Hypothalamus (tissue), 51 donors: ENCODE measurements around the gene RASGEF1C.
A peak's percentile ranks its signal among the peaks of the same experiment; 100 is the strongest.

Source experiments
- DNase-seq, 51 donors: peaks; one replicate each; lab custom pipeline; 2025; lab: John Stamatoyannopoulos, UW

RASGEF1C gene

DNA sequence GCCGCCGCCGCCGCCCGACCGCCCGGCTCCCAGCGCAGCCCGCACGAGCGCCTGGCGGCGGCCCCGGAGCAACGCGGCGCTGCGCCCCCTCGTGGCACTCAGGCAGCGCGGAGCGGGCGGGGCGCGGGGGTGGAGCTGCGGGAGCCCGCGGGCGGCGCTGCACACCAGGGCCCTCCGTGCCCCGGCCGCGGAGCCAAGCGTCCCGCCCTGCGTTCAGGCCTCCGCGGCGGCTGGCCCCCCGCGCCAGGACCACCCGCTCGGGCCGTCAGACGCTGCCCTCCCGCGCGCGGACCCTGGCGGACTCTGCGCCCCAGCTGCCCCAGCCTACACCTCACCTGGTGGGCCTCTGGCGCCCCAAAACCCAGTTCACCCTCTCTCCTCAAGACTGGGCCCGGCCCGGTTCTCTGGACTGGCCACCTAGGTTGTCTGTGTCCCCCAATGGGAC lies at the start of gene RASGEF1C:
Gene RASGEF1C, minus strand, starts transcription at position 75 of the 445 bp plus-strand sequence. CDS start 71,159 bp downstream, outside the sequence.
- DNase-seq: peak in 29 of 51 donors; percentile 13 to 84 (median 42)

DNA sequence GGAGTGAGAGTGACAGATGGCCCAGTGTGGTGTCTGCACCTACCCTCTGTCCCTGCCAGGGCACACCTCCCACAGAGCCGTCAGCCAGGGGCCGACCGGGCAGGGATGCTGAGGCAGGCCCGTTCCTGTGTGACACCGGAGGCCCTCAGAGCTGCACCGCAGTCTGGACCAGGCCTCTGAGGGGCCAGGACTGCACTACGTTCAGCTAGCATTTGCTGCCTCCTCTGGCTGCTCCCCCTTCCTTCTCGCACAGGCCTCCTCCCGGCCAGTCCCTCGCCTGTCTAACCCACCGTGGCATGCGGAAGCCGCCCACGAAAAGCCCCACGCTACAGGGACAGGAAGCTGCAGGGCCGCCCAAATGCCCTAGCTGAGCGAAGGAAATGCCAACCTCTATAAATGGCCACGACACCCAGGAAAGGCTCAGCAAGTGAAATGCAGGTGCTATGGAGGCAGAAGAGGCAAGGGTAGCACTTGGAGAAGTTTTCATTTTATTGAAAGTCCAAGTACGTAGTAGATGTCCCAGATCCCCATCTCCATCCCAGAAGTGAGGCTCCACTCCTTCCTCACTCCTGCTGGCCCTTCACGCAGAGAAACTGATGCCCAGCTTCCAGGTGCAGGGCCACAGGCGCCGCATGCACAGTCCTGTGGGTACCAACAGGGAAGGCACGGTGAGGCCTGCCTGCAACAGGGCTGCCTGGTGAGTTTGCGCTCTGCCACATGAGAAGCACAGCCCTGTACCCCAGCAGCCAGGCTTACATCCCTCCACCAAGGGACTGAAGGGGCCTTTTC lies 44.2 kb upstream of the RASGEF1C start:
- no peak for DNase-seq

DNA sequence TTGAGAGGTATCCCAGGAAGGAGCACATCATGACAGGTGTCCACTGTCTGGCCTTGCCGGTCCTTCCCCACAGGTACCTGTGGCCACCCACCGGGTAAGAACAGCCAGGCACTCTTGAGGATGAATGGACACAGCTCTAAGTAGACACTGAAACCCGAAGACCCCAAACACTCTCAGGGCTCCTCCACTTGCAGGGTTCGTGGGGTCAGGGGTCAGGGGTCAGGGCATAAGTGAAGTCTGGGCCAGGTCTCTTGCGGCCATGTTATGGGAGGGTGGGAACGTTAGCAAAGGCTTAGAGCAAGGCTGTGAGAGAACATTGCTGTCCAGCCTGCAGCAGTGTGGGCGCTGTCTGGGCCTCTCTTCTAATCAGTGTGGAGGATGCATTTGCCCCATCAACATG lies 42.9 kb upstream of the RASGEF1C start:
- no peak for DNase-seq

DNA sequence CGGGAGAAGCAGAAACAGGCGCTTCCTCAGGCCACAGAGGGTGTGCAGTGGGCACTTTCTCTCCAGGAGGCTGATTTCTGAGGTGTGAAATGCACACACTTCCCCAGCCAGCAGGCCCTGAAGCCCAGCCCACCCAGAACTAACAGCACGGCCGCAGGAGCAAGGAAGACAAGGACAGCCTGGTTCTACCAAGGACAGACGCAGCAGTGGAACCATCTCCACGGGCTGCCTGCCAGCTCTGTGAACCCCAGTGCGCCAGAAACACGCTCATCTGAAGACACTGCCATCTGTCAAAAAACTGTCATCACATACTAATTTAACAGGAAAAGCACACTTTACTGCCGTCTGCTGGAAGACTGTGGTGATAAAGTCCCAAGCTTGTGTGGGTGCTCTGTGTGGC lies 42.1 kb upstream of the RASGEF1C start:
- DNase-seq: no peak

DNA sequence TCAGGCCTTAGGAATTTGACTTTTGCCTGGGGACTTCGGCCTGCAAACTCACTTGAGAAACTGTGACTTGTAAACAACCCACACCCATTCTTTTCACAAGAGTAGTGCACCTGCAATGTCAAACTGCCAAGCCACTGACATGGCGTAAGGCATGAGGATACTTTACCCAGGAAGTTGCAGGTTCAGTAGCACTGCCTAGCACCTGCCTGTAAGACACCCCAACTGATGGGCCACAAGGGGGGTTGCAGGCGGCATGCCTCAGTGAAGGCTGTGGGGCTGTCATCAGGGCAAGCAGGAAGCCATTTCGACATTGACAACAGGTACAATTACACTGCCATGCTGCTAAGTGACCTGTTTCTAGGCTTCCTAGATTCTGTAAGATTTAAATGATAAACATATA lies 41.3 kb upstream of the RASGEF1C start:
- DNase-seq: no peak

DNA sequence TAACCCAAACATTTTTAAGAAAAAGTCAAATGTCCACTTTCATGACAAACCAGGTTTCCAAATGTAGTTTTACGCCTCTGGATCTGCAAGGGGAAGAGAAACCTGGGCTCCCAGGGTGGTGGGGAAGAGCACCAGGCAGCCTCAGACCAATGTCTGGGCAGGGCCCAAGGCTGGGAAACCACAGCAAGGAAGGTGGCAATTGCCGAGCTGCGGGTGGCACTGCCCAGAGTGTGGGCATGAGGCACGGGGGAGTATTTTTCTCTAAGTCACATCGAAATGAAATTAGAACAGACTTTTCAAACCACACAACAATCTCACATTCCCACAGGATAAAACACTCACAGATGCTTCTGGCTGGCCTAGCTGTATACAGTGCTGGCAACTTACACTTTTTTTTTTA lies 32.6 kb upstream of the RASGEF1C start:
- peak in 1 of 51 donors; percentile 22 for DNase-seq

DNA sequence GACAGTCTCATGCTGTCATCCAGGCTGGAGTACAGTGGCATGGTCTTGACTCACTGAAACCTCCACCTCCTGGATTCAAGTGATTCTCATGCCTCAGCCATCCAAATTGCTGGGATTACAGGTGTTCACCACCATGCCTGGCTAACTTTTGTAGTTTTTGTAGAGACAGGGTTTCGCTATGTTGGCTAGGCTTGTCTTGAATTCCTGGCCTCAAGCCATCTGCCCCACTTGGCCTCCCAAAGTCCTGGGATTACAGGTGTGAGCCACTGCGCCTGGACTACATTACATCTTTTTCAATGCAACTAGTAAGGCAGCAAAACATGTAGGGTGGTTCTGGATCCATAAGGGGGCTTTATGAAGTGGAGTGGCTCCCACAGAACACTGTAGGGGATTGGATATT lies 29.6 kb upstream of the RASGEF1C start:
- DNase-seq: no peak

DNA sequence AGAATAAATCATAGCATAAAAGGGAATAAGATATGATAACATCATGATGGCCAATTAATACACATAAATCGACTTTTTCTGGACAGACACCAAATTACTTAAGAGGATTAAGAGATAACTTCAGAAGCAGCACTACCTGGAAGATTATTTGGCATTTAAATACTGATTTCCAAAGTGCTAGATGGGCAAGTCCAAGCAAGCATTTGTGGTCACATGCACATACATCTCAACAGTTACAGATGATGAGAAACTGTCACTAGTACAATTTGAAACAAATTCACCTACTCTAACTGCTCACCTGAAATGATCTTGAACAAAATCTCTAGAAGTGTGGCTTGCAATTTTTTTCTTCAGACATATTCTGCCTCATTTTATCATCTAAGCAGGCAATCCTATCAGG lies 26.8 kb upstream of the RASGEF1C start:
- no peak for DNase-seq

DNA sequence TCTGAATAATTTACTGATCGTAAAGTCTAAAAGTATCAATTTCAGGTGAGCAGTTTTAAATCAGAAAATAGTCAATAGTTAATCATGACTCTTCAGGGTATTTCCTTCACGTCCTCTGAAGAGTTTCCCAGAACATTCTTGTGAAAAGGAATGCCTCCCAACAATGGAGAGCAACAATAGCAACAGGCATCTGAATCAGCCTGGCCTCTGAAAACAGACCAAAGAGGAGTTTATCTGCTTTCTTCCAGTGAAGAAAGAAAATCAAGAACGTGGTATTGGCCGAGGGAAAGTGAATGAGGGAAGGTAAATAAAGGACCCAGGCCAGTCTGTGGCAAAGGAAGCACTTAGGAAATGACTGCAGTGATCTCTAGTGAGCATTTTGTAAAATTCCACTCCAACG lies 26.1 kb upstream of the RASGEF1C start:
- DNase-seq: no peak

DNA sequence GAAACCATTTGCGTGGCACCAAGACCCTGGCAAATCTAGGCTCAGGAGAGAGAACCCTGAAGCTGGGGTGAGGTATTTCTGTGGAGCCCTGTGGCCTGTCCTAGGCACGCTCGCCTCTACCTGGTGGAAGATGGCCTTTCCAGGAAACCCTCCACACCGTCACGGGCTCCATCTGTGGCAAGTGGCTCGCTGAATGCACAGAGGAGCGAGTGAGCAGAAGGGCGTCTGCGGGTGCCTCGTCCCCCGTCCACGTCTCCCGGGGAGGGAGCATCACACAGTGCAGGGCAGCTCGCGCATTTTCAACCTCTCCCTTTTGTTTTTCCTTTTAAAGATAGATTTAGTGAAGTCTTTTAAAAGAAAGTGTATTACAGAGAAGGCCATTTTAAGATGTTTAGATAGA lies 25.3 kb upstream of the RASGEF1C start:
- DNase-seq: no peak

DNA sequence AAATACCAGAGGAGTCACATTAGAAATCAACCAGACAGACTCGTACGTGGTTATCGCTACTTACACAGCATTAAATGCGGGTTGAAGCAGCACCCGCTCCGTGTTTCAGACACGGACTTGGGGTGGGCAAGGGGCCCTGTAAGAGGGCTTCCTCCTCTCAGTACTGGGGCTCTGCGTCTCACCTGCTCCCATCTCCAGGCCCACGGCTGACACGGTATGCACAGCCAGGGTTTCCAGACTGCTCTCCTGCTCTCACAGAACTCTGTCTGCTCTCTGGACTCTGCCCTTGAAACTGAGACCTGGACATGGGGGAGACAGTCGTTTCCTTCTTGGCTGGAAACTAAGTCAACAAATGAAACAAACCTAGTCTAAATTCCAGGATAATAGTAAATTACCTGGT lies 24.7 kb upstream of the RASGEF1C start:
- DNase-seq: no peak

DNA sequence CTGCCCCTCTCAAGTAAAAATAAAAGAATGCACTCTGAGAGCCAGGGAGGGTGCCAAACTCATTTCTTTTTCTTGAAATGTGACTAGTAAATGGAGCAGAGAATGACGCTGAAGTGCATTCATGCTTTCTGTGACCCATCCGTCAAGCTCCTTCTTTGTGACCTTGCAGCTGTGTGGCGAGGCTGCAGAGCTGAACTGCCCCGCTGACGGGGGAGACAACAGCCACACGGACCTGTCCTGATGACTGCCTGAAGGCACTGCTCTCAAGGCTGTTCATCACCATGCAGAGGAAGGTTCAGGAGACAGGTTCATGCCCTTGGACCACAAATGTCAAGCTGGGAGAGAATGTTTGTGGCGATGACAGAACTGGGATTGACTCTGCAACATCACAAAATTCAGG lies 21.0 kb upstream of the RASGEF1C start:
- DNase-seq: no peak

DNA sequence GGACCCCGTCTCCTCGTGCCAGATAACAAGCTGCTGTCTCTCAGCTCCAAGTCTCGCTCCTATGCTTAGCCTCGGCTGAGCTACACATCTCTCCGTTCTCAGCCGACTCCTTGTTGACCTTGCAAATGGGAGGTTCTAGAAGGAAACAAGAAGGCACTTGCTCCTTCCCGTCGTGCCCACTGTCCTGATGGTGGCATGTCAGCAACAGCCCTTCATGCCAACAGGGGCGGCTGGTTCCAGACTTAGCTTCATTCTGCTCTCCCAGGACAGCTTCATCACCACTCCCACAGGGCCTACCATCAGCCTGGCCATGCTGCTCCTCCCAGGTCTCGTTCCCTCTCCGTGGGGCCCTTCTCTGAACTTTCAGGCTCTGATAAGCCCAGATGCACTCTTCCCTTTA lies 13.0 kb upstream of the RASGEF1C start:
- no peak for DNase-seq

DNA sequence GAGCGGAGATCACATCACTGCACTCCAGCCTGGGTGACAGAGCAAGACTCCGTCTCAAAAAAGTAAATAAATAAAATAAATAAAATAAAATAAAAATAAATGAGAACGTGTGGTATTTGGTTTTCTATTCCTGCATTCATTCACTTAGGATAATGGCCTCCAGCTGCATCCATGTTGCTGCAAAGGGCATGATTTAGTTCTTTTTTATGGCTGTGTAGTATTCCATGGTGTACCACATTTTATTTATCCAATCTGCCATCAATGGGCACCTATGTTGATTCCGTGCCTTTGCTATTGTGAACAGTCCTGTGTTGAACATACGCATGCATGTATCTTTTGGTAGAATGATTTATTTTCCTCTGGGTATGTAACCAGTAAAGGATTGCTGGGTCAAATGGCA lies 8.8 kb upstream of the RASGEF1C start:
- DNase-seq: no peak

DNA sequence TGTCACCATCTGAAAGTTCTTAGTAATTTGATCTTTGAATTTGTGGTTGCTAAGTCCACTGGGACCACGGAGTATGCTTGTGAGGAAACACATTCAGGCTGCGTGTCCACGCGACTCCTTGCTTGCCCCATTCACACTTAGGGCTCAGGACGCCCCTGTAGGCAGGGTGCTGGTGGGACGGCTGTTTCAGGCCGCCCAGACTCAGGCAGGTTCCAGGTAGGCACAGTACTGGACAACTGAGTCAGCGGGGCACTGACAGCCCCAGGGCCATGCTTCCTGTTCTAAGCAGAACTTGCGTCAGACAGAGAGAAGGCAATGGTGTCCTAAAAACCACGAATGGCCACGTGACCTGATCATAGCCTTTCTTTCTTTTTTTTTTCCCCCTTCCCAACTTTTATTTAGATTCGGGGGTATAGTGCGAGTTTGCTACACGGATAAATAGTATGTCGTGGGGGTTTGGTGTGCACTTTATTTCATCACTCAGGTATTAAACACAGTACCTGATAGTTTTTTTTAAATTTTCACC lies 7.7 kb upstream of the RASGEF1C start:
- DNase-seq: no peak

DNA sequence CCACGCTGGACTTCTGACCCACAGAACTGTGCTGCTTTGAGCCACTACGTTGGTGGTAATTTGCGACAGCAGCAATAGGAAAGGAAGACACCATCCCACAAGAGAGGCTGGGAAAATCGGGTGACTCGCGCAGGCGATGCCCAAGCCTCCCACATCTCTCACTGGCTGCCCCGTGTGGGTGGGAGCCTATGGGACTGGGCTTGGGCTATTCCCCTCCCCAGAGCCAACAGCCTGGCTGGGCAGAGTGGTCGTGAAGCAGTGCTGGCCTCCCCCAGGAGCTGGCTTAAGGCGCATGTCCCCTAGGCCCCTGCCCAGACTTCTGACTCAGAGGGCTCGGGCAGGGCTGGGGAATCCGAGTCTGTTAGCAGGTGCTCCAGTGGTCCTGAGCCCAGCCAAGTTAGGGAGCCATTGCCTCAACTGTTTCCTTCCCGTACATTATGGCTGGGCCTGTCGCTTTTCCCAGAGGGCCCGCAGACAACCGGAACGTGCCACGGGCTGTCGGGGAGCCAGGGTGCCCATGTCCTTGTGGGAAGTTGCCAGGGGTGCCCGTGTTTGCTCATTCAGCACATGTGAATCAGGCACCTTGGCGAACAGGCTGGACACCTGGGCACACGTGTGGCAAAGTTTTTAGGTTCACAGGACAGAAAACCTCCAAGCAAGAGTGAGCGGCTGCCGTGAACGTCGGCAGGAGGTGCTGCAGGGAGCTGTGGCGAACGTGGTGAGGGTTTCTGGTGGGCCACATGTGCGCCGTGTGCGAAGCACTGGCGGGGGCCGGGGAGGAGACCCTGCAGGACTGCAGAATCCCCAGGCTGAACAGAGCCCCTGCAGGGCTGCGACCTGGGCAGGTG lies 7.0 kb upstream of the RASGEF1C start:
- DNase-seq: no peak

DNA sequence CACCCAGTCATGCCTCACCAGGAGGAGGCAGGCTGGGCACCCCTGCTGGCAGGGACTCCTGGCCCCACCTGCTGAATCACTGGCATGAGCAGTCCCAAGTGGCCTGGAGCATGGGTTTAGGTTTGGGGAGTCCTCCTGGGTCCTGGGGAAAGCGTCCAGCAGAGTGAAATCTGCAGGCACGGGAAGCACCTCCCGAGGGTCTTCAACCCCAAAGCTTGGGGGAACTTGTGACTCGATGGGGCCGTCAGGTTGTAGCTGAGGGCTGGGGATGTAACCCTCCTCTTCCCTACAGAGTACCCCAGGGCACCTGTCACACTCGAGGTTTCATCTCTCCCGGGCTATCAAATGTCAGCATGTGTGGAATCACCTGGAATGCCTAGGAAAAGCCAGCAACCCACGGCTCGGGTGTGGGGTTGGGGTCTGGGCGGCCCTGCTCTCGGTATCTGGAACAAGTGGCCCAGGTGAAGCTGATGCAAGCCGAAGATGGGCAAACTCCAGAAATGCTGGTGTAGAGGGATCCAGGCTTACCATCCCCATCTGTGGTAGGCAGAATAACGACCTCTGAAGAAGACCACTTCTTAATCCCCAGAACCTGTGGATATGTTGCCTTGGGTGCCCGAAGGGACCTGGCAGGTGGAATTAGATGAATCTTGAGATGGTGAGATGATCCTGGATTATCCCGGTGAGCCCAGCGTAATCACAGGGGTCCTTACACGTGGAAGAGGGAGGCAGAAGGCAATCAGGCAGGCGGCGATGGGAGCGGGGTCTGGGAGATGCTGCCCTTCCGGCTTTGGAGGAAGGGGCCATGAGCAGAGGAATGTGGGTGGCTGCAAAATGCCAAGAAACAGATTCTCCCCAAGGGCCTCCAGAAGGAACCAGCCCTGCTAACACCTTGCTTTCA lies 6.1 kb upstream of the RASGEF1C start:
- no peak for DNase-seq

DNA sequence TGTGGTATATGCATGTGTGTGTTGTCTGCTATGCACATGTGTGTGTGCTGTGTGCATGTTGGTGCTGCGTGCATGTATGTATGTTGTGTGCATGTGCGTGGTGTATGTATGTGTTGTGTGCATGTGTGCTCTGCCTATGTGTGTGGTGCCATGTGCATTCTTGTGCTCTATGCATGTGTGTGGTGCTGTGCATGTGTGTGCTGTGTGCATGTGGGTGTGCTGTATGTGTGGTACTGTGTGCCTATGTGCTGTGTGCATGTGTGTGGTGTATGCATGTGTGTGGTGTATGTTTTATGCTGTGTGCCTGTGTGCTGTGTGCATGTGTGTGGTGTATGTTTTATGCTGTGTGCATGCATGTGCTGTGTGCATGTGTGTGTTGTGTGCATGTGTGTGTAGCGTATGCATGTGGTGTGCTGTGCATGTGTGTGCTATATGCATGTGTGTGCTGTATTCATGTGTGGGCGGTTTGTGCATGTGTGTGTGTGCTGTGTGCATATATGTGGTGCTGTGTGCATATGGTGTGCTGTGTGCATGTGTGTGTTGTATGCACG lies 4.7 kb upstream of the RASGEF1C start:
- DNase-seq: no peak

DNA sequence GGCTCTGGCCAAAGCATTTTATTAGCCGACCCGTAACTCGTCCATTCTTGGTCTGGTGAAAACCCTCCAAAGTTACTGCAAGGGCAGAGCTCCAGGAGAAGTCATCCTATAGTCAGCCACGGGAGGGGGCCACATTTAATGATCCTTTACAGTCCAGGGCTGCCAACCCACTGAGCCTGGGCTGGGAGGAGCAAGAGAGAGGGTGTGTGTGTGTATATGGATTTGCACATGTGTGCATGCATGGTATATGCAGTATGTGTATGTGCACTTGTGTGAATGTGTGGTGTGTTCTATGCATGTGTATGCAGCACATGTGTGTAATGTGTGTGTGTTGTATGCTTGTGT lies 4.2 kb upstream of the RASGEF1C start:
- DNase-seq: no peak
